Uterus (tissue), 4 donors: ENCODE results near the gene WSB1. TPM values are rescaled to one million over a fixed set of nuclear protein-coding genes. Genes with fewer than 3 reads are reported as not detected.
A peak's percentile ranks its signal among the peaks of the same experiment; 100 is the strongest.

Experiments used
- DNase-seq, 2 donors: peaks; one replicate each; pipeline ENCODE4 v3.0.0-alpha.2; 2019 to 2020
- H3K27ac ChIP-seq, 2 donors: fragments of 200-600 bp; sonication (generic); 1 replicate in 1 of 2; 2 replicates in 1 of 2; pipeline ENCODE4 v1.5.1; 2016 to 2018
- H3K27me3 ChIP-seq, 2 donors: fragments of 200-600 bp; sonication (generic); one replicate each; pipeline ENCODE4 v1.5.1; 2018 to 2019; ENCODE audit warnings: control low read depth in 1 of 2
- H3K36me3 ChIP-seq, 2 donors: fragments of 200-600 bp; sonication (generic); one replicate each; pipeline ENCODE4 v1.5.1; 2019; ENCODE audit warnings: control low read depth in 1 of 2
- H3K4me1 ChIP-seq, 2 donors: fragments of 200-600 bp; sonication (generic); one replicate each; pipeline ENCODE4 v1.5.1; 2018 to 2019; ENCODE audit warnings: control low read depth in 1 of 2
- H3K4me3 ChIP-seq, 2 donors: fragments of 200-600 bp; sonication (generic); 1 replicate in 1 of 2; 2 replicates in 1 of 2; pipeline ENCODE4 v1.5.1; 2018 to 2019; ENCODE audit warnings: mild to moderate bottlenecking in 1 of 2
- H3K9me3 ChIP-seq, 2 donors: fragments of 200-600 bp; sonication (generic); one replicate each; pipeline ENCODE4 v1.5.1; 2019; ENCODE audit warnings: control low read depth in 1 of 2
- POLR2A ChIP-seq, 2 donors: fragments of 450-650 bp; IDR thresholded peaks; one replicate each; pipeline ENCODE4 v1.6.1; 2016; ENCODE audit warnings: antibody characterized with exemption in 2 of 2, mild to moderate bottlenecking in 1 of 2, moderate library complexity in 1 of 2
- intact Hi-C: fragments of 100-400 bp; cut with DNase I; formaldehyde crosslinking; loops from one replicate; pipeline ENCODE4 v1.15.1; 2023; ENCODE audit warnings: low total_unique reads
- total RNA-seq, 4 donors: library from RNA; depleted of rRNA in 3 of 4; stranded (reverse); fragments of >200 nt in 3 of 4; gene quantifications; one replicate each; pipeline versions ENCODE4 v1.1.0 to v1.2.4, GENCODE V29; 2014 to 2023
- TF ChIP-seq, protein P1 (sequence below), 4 experiments: fragments of 200-600 bp in 2 of 4; fragments of 450-650 bp in 2 of 4; sonication (generic) in 2 of 4; IDR thresholded peaks; one replicate each; pipeline ENCODE4 v1.5.1; 2016 to 2019; ENCODE audit warnings: antibody characterized with exemption in 4 of 4, mild to moderate bottlenecking in 2 of 4, moderate library complexity in 1 of 4
- donor health status: DM: yes; HTN: yes; CAD: no.

WSB1 gene
- total RNA-seq, 4 donors from 2014 or later, result 140 to 421 (median 354) TPM

- intact Hi-C loops, result no loop called here
- no peak for TF ChIP-seq POLR2A (IDR thresholded peaks at IDR 0.05)
- TF ChIP-seq, protein P1, sequence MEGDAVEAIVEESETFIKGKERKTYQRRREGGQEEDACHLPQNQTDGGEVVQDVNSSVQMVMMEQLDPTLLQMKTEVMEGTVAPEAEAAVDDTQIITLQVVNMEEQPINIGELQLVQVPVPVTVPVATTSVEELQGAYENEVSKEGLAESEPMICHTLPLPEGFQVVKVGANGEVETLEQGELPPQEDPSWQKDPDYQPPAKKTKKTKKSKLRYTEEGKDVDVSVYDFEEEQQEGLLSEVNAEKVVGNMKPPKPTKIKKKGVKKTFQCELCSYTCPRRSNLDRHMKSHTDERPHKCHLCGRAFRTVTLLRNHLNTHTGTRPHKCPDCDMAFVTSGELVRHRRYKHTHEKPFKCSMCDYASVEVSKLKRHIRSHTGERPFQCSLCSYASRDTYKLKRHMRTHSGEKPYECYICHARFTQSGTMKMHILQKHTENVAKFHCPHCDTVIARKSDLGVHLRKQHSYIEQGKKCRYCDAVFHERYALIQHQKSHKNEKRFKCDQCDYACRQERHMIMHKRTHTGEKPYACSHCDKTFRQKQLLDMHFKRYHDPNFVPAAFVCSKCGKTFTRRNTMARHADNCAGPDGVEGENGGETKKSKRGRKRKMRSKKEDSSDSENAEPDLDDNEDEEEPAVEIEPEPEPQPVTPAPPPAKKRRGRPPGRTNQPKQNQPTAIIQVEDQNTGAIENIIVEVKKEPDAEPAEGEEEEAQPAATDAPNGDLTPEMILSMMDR (IDR thresholded peaks at IDR 0.05), result no peak
Observed at GRCh38 chr17:27356091-27356705, 62.3 kb downstream of the WSB1 start.

DNA sequence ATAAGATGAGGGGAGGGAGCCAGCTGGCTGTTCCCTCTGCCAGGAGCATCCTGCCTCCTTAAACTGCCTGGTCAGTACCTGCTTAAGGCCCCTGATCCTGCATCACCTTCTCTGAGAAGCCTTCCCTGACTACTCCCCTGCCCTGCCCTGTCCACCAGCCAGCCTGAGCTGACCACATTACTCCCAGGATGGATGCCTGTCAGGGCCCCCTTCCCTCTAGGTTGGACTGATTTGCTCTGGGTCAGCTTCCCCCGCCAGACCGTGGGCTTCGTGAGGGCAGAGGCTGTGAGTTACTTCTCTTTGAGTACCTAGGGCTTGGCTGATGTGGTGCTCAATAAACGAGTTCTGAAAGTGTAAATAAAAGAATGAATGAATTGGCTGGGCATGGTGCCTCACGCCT is 63.3 kb downstream of the WSB1 start:
- no peak for DNase-seq
- Histone ChIP-seq H3K9me3 (no peaks in the 10 kb centered on the region), H3K4me3 (no peak overlapping the region), H3K27ac (peak overlapping the region in 1 of 2 donors; percentile 1), H3K27me3 (no peaks in the 10 kb centered on the region), H3K4me1 (no peaks in the 10 kb centered on the region), H3K36me3 (no peaks in the 10 kb centered on the region)
- intact Hi-C loops, result no loop called here
- no peak for TF ChIP-seq POLR2A (IDR thresholded peaks at IDR 0.05)
- TF ChIP-seq, protein P1 (IDR thresholded peaks at IDR 0.05), result no peak

More at GRCh38 chr17:27356091-27356705, 62.3 kb downstream of the WSB1 start:
- DNase-seq, result no peak
- Histone ChIP-seq H3K36me3 (no peaks in the 10 kb centered on the region), H3K4me3 (no peak overlapping the region), H3K27ac (no peak overlapping the region), H3K27me3 (no peaks in the 10 kb centered on the region), H3K4me1 (no peaks in the 10 kb centered on the region), H3K9me3 (no peaks in the 10 kb centered on the region)

GRCh38 chr17:27360507-27360906 is 66.6 kb downstream of the WSB1 start:
- no peak for DNase-seq
- intact Hi-C loops, result no loop called here
- H3K36me3 ChIP-seq, result no peaks in the 10 kb centered on the region

GRCh38 chr17:27361695-27362094 is 67.8 kb downstream of the WSB1 start:
- no peak for TF ChIP-seq POLR2A (IDR thresholded peaks at IDR 0.05)
- TF ChIP-seq, protein P1 (IDR thresholded peaks at IDR 0.05), result no peak
- Histone ChIP-seq H3K27ac (no peak overlapping the region), H3K4me3 (no peak overlapping the region), H3K36me3 (no peaks in the 10 kb centered on the region), H3K4me1 (peaks cover 0 to 6% of the 10 kb centered on the region in 2 donors), H3K27me3 (no peaks in the 10 kb centered on the region), H3K9me3 (no peaks in the 10 kb centered on the region)
- intact Hi-C loops, result no loop called here
- no peak for DNase-seq

More at GRCh38 chr17:27360507-27360906, 66.6 kb downstream of the WSB1 start:
- Histone ChIP-seq H3K27ac (no peak overlapping the region), H3K27me3 (no peaks in the 10 kb centered on the region), H3K9me3 (no peaks in the 10 kb centered on the region), H3K4me1 (peaks cover 0 to 6% of the 10 kb centered on the region in 2 donors), H3K4me3 (no peak overlapping the region)
- TF ChIP-seq, protein P1 (IDR thresholded peaks at IDR 0.05), result no peak
- no peak for TF ChIP-seq POLR2A (IDR thresholded peaks at IDR 0.05)

- H3K36me3 ChIP-seq, result no peaks in the 10 kb centered on the region
- DNase-seq, result no peak
- H3K9me3 ChIP-seq, result no peaks in the 10 kb centered on the region
- no peak overlapping the region for H3K4me3 ChIP-seq
- intact Hi-C loops, result no loop called here
- TF ChIP-seq, protein P1 (IDR thresholded peaks at IDR 0.05), result no peak
- TF ChIP-seq POLR2A (IDR thresholded peaks at IDR 0.05), result no peak
- peaks cover 0 to 6% of the 10 kb centered on the region in 2 donors for H3K4me1 ChIP-seq
- H3K27ac ChIP-seq, result peak overlapping the region; percentile 80 to 89
- H3K27me3 ChIP-seq, result no peaks in the 10 kb centered on the region
Observed at GRCh38 chr17:27362503-27362902, 68.6 kb downstream of the WSB1 start.
